Stomach (tissue), 9 donors: Measurements from ENCODE around the gene PRKCH. TPM values are rescaled to one million over a fixed set of nuclear protein-coding genes. Genes with fewer than 3 reads are reported as not detected.

Source experiments
- DNase-seq, 2 donors: peaks; one replicate each; pipeline versions ENCODE4 v3.0.0 to v3.0.0-alpha.2; 2013 to 2019
- H3K27ac ChIP-seq, 5 donors: fragments of 200-600 bp in 4 of 5; sonication (generic) in 4 of 5; one replicate each; pipeline ENCODE4 v1.5.1; 2013 to 2019; ENCODE audit warnings: mild to moderate bottlenecking in 1 of 5, moderate library complexity in 1 of 5
- H3K27me3 ChIP-seq, 3 donors: fragments of 200-600 bp; sonication (generic); one replicate each; pipeline ENCODE4 v1.5.1; 2017 to 2019; ENCODE audit warnings: mixed run types in 1 of 3
- H3K36me3 ChIP-seq, 4 donors: fragments of 200-600 bp; sonication (generic); 1 replicate in 3 of 4; 2 replicates in 1 of 4; pipeline ENCODE4 v1.5.1; 2016 to 2019
- H3K4me1 ChIP-seq, 4 donors: fragments of 200-600 bp; sonication (generic); one replicate each; pipeline ENCODE4 v1.5.1; 2016 to 2019
- H3K4me3 ChIP-seq, 4 donors: fragments of 200-600 bp; sonication (generic) in 3 of 4; one replicate each; pipeline ENCODE4 v1.5.1; 2016 to 2019; ENCODE audit warnings: mild to moderate bottlenecking in 1 of 4
- H3K9me3 ChIP-seq, 4 donors: fragments of 200-600 bp; sonication (generic); one replicate each; pipeline ENCODE4 v1.5.1; 2016 to 2019
- CTCF ChIP-seq, 7 experiments: fragments of 450-650 bp in 4 of 7; fragments of 200-600 bp in 3 of 7; sonication (generic) in 3 of 7; IDR thresholded peaks; one replicate each; pipeline ENCODE4 v1.5.1; 2016 to 2019; ENCODE audit warnings: antibody characterized with exemption in 7 of 7, control low read depth in 2 of 7, mild to moderate bottlenecking in 1 of 7
- EP300 ChIP-seq: sonication (generic); formaldehyde crosslinking; IDR thresholded peaks from one replicate; pipeline ENCODE4 v1.6.1; 2017; ENCODE audit warnings: antibody characterized with exemption
- POLR2A ChIP-seq, 4 donors: fragments of 450-650 bp; IDR thresholded peaks; one replicate each; pipeline ENCODE4 v1.6.1; 2016; ENCODE audit warnings: antibody characterized with exemption in 4 of 4, control low read depth in 2 of 4, mild to moderate bottlenecking in 1 of 4, moderate library complexity in 1 of 4
- POLR2AphosphoS5 ChIP-seq, 3 donors: sonication (generic); formaldehyde crosslinking; IDR thresholded peaks; one replicate each; pipeline ENCODE4 v1.6.1; 2016; ENCODE audit warnings: antibody characterized with exemption in 3 of 3
- WGBS, 5 donors: extraction: QIAGEN DNeasy Blood & Tissue Kit in 3 of 5; methylation state at CpG; one replicate each; pipeline versions ENCODE4 v1.1.5 to v1.1.7; 2013 to 2018; 5-methylcytosine and 5-hydroxymethylcytosine counted together
- intact Hi-C: fragments of 100-400 bp; cut with DNase I; formaldehyde crosslinking; loops from one replicate; pipeline ENCODE4 v1.15.1; 2023; ENCODE audit warnings: low total_unique reads
- polyA plus RNA-seq, 3 donors: library from polyadenylated mRNA; stranded (reverse); fragments of 200-250 nt; gene quantifications; one replicate each; pipeline ENCODE4 v1.2.3, GENCODE V29; 2013
- total RNA-seq, 5 donors: library from RNA; depleted of rRNA; stranded (reverse); fragments of >200 nt; gene quantifications; one replicate each; pipeline versions ENCODE4 v1.1.0 to v1.2.3, GENCODE V29; 2014 to 2016
- donor health status: healthy with polysubstance abuse.
- donor health status: Bipolar disorder and iron deficiency.
- donor health status: healthy.

The PRKCH gene
- total and polyA plus RNA-seq, 8 donors = 5.5 to 84.0 (median 14.7) TPM

- no peaks in the 10 kb centered on the region for H3K9me3 ChIP-seq
- peaks cover 0 to 18% (median 10%) of the 10 kb centered on the region in 4 donors for H3K4me1 ChIP-seq
- no peak for TF ChIP-seq POLR2AphosphoS5 (IDR thresholded peaks at IDR 0.05)
- TF ChIP-seq CTCF (IDR thresholded peaks at IDR 0.05) = no peak
- TF ChIP-seq POLR2A (IDR thresholded peaks at IDR 0.05) = no peak
- TF ChIP-seq EP300 = no peak
- no peaks in the 10 kb centered on the region for H3K27me3 ChIP-seq
- H3K36me3 ChIP-seq = no peaks in the 10 kb centered on the region
- WGBS, 5 donors = 56 to 91% (median 90%) methylated on average over 1 of the region's 1 CpG
- no peak overlapping the region for H3K4me3 ChIP-seq
- DNase-seq = no peak
- intact Hi-C loops = no loop called here
- no peak overlapping the region for H3K27ac ChIP-seq
Observed at GRCh38 chr14:61581340-61581739, 260.0 kb downstream of the PRKCH start.

GRCh38 chr14:61581955-61582615, 260.7 kb downstream of the PRKCH start:
- no peak for DNase-seq
- no peaks in the 10 kb centered on the region for H3K36me3 ChIP-seq
- no peak for TF ChIP-seq POLR2A (IDR thresholded peaks at IDR 0.05)
- no peak for TF ChIP-seq POLR2AphosphoS5 (IDR thresholded peaks at IDR 0.05)
- no peak for TF ChIP-seq EP300
- TF ChIP-seq CTCF (IDR thresholded peaks at IDR 0.05) = no peak
- H3K4me1 ChIP-seq = peaks cover 0 to 25% (median 13%) of the 10 kb centered on the region in 4 donors
- H3K27me3 ChIP-seq = no peaks in the 10 kb centered on the region
- WGBS, 5 donors = 82 to 96% (median 91%) methylated on average over 3 of the region's 3 CpGs
- peak overlapping the region in 2 of 5 donors; percentile 2 to 4 for H3K27ac ChIP-seq
- intact Hi-C loops = no loop called here
- no peak overlapping the region for H3K4me3 ChIP-seq
- H3K9me3 ChIP-seq = no peaks in the 10 kb centered on the region

- Histone ChIP-seq H3K27ac (peak overlapping the region in 2 of 5 donors; percentile 2 to 4), H3K9me3 (no peaks in the 10 kb centered on the region), H3K4me3 (no peak overlapping the region), H3K4me1 (peaks cover 0 to 32% (median 14%) of the 10 kb centered on the region in 4 donors), H3K36me3 (no peaks in the 10 kb centered on the region), H3K27me3 (no peaks in the 10 kb centered on the region)
- TF ChIP-seq EP300 (no peak), POLR2AphosphoS5 (IDR thresholded peaks at IDR 0.05) (no peak), CTCF (IDR thresholded peaks at IDR 0.05) (no peak), POLR2A (IDR thresholded peaks at IDR 0.05) (no peak)
- 88 to 98% (median 92%) methylated on average over 2 of the region's 2 CpGs for WGBS, 5 donors
- intact Hi-C loops = no loop called here
- DNase-seq = no peak
Observed at GRCh38 chr14:61582815-61583214, 261.4 kb downstream of the PRKCH start.

- TF ChIP-seq CTCF (IDR thresholded peaks at IDR 0.05) = no peak
- TF ChIP-seq POLR2A (IDR thresholded peaks at IDR 0.05) = no peak
- no peak for TF ChIP-seq EP300
- peak in 1 of 3 donors; percentile 12 for TF ChIP-seq POLR2AphosphoS5 (IDR thresholded peaks at IDR 0.05)
- Histone ChIP-seq H3K36me3 (no peaks in the 10 kb centered on the region), H3K27me3 (no peaks in the 10 kb centered on the region), H3K9me3 (no peaks in the 10 kb centered on the region), H3K4me1 (peaks cover 8 to 41% (median 22%) of the 10 kb centered on the region in 4 donors), H3K4me3 (no peak overlapping the region), H3K27ac (peak overlapping the region in 1 of 5 donors; percentile 73)
- intact Hi-C loops = no loop called here
- no peak for DNase-seq
- WGBS, 5 donors = 67 to 79% (median 76%) methylated on average over 3 of the region's 3 CpGs
Observed at GRCh38 chr14:61584331-61584741, 263.0 kb downstream of the PRKCH start.
